GM21360 (cell line): ENCODE results near the gene ANKRD11.
"Not testable (repeated sequence)": the region's sequence is repeated elsewhere in the genome, so short reads cannot be mapped to it uniquely, and the experiment has no call there.

Source experiments
- ATAC-seq: cut with Tn5 transposase; IDR thresholded peaks from one replicate; pipeline ENCODE4 v1.9.1; 2021; ENCODE audit warnings: mild to moderate bottlenecking, moderate library complexity; ENCODE audit not compliant: unreplicated experiment

ANKRD11 gene

DNA sequence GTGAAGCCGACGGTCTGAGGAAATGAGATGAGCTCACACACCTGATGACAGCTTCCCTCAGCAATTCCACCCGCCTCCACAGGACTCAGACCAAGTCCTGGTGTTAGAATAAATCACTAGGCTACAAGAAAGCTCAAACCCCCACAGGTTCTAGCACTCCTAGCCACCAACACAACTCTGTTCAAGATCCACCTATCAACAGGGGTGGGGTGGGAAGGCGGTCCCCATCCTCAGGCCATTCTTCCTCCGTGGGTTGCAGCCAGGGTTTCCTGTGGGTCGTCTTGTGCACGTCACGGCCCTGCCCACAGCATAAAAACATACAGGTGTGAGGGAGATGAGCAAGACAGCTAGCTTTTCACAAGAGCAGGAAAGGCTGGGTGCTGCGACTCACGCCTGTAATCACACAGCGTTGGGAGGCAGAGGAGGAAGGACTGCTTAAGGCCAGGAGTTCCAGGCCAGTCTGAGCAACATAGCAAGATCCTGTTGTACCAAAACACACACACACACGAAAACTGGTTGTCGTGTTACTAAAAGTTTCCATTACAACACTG is 81.1 kb downstream of the ANKRD11 start:
- no peak for ATAC-seq

- no peak for ATAC-seq
Measured at GRCh38 chr16:89408315-89408714, 82.0 kb downstream of the ANKRD11 start.

DNA sequence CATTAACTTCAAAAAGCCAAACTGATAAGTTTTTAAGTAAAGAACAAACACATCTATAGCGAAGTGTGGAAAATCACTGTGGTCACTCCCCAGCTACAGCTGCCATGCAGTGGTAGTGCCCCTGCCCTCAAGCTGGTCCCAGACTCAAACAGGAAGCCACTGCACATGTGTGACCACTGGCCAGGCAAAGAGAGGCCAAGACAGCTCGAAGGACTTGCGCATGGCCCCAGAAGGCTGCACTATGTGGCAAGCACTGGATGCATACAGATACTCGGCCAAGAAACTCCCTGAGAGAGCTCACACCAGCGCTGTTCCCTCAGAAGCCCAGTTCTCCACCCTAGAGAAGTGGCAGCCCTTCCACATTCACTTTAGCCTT is 82.4 kb downstream of the ANKRD11 start:
- no peak for ATAC-seq

- ATAC-seq, result no peak
Measured at GRCh38 chr16:89407282-89407924, 83.0 kb downstream of the ANKRD11 start.

DNA sequence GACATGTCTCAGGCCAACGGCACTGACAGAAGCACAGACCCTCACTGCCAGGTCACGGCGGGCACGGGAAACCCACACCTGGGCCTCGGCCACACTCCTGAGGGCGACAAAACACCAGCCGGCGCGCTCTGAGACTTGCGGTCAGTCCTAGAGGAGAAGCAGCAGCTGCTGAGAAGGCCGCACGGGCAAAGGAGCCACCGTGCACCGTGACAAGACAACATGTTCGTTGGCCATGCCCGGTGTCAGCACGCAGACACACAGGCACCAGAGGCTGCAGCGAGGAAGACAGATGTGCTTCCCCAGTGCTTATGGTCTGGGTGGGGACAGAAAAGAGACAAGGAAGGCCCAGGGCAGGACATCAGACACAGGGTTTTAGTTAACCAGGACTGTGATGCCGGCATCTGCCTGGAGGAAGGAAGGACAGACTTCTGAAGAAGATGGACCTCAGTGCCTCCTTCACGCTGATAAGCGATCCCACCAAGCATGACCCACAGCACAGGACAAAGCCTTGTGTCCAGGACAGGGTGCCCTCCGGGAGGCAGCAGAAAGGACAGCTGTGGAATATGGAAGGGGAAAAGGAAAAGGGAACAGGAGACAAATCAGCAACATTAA is 84.0 kb downstream of the ANKRD11 start:
- ATAC-seq, result no peak

DNA sequence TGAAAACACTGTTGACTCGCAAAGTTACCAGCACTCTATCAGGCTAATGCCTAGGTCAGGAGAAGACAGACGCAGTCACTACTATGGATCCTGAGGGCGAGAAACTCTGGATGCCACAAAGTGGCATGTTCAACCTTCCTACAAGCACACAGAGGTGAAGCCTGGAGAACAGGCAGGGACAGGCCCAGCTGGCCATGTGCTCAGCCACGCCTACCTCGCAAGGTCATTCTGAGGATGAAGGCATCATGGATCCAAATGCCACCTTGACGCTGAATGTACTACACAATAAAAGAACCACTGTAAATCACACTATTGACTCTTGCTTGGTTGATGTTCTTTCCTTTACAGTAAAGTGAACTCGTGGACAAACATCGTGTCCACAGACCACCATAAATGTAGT is 85.8 kb downstream of the ANKRD11 start:
- no peak for ATAC-seq

DNA sequence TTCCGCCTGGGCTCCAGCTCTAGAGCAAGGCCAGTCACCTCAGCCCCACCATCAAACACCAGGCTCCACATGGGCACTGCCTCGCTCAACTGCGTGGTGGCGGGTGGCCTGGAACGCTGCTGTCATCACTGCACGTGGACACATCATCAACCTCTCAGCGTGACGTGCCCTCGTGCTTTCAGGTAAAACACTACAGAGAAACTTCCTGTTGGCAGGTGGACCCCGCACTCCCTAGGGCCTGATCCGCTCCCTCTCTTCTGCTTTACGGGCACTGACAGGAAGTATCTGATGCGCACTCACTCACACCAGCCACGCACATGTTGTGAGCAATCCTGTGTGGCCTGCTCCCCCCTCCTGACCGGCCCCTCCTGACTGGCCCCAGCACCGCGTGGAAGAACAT is 87.4 kb downstream of the ANKRD11 start:
- no peak for ATAC-seq

DNA sequence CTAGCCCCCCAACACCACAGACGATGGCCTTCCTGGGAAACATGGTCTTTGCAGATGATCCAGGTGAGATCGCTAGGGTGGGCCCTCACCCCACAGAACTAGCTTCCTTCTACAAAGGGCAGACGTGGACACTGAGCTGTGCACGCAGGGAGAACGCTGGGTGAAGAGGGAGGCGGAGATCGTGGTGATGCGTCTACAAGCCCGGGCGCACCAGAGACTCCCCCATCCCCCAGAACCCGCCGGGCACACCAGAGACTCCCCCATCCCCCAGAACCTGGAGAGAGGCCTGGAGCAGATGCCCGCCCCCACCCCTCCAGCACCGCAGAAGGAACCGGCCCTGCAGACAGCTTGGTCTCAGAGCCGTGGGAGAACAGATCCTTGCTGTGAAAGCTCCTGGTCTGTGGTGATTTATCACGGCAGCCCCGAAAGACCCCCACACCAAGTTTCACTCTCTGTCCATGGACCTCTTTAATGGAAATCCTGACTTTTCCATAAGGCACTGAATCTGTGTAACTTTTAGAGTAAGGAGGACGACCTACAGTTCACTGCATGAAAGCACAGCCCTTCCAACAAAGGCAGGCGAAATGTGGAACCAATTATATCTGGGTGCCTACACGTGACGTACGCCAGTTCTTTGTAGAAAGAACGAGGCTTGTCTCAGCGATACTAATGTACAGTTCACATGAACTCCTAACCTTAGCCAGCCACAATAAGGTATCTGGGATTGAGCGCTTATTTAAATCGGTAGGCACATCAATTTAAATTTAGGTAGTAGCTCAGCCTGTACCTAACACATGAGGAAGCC is 88.5 kb downstream of the ANKRD11 start:
- ATAC-seq, result no peak

- ATAC-seq, result no peak
Measured at GRCh38 chr16:89401205-89401604, 89.2 kb downstream of the ANKRD11 start.

GRCh38 chr16:89400740-89401139 is 89.6 kb downstream of the ANKRD11 start:
- no peak for ATAC-seq

GRCh38 chr16:89398924-89399323 is 91.4 kb downstream of the ANKRD11 start:
- ATAC-seq, result no peak

DNA sequence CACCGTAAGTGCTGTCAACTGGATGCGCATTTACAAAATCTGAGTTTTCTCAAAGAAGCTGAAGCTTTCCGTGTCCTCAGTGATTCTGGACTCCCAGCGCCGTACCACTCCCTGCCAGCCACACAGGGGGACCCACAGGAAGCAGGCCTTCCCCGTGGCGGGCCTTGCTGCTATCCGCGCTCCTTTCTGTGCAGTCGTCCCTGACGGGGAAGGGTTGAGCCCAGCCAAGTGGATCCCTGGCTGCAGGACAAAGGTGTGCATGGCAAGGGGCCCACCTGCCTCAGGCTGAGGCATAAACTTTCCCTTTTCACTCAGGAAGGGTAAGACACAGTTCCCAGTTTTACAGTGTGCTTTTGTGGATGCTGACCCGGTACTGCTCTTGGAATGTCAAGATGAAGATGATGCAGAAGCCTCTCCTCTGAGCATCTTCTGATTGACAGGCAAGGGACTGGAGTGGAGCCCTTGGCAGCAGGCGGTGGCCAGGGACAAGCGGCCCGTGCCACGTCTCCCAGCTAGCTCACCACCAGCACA is 93.0 kb downstream of the ANKRD11 start:
- no peak for ATAC-seq

DNA sequence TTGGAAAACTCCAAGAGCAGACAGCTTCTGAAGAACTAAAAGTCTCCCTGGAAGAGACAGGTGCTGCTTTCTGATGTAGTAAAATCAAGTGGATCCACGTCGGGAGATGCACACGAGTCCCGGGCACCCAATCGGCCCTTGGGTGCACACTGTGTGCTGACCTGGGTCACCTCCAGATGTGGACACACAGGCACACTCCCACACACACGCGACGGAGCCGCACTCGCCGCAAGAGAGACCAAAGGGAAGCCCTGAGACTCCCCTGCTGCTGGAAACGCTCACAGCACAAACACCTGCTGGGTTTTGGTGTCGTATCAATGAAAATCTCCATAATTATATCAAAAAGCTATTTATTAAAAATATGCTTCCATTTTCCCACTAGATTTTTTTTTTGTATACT is 94.2 kb downstream of the ANKRD11 start:
- no peak for ATAC-seq

- ATAC-seq, result no peak
Measured at GRCh38 chr16:89395150-89396142, 94.9 kb downstream of the ANKRD11 start.

DNA sequence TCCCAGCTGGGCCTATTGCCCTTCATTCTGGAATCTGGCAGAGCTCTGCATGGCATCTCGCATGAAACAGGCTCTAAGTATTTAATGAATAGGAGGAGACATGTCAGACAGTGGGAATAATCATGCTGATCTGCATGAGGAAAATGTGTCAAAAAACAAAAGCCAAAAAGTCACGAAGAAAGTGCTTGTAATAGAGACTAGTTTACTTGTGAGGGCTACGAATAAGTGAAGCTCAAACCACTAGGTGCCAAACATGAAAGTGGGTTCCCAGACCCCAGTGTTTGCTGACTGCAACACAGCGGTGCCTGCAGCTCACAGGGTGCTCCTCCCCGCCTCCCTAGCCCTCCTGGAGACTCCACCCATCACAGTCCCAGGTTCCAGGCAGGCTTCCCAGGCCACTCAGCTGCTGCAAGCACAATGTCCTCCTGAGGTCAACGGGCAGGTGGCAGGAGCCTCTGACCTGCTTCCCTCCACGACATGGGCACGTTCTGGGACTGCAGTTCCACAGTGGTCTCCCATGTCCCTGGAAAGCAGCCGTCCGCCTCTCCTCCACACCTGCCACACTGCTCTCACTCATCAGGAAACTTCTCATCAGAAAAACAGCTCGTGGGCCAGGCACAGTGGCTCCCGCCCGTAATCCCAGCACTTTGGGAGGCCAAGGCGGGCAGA is 96.5 kb downstream of the ANKRD11 start:
- ATAC-seq, result no peak

DNA sequence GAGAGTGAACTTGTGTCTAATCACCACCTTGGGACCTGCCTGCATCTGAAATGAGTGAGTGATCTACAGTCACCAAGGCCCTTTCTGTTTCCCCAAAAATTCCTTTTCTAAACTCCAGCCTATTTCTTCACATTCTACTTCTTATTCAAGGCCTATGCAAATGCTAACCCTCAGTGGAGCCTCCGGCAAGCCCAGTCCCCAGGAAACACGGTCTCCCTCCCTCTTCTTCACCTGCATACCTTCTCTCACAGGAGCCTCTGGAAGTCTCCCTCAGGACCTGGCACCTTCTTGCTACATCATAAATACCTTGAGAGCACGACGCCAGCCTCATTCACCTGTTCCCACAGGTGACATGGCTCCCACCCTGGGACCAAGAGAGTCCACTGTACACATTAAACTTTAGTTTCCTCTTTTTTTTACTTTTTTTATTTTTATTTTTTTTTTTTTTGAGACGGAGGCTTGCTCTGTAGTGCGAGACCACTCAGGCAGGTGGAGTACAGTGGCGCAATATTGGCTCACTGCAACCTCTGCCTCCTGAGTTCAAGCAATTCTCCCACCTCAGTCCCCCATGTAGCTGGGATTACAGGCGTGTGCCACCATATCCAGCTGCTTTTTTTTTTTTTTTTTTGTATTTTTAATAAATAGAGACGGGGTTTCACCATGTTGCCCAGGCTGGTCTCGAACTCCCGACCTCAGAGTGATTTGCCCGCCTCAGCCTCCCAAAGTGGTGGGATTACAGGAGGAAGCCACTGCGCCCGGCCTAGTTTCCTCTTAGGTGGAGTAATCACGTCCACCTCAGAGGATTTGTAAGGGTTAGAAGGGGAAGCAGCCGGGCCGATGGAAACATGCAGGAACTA is 97.3 kb downstream of the ANKRD11 start:
- no peak for ATAC-seq

DNA sequence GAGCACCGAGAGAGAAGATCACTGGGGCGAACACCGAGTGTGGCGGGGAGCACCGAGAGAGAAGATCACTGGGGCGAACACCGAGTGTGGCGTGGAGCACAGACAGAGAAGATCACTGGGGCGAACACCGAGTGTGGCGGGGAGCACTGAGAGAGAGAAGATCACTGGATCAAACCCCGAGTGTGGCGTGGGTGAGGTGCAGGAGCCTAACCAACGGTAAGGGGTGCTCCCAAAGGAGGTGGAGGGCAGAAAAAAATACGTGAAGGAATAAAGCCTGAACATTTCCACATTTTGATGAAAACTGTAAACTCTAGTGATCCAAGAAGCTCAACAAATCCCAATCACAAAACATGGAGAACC is 100.2 kb downstream of the ANKRD11 start:
- ATAC-seq, result not testable (repeated sequence)

GRCh38 chr16:89389504-89390223 is 100.7 kb downstream of the ANKRD11 start:
- not testable (repeated sequence) for ATAC-seq
